ENCODE measurements around the gene HDAC9.

- TF ChIP-seq POLR2A (IDR thresholded peaks at IDR 0.05) (no peak), CTCF (IDR thresholded peaks at IDR 0.05) (no peak)
These were observed 204.6 kb downstream of the HDAC9 start for GRCh38 chr7:18700147-18700546.
